Vagina (tissue), 2 donors: ENCODE results near the gene TNNC2. TPM values are rescaled to one million over a fixed set of nuclear protein-coding genes. Genes with fewer than 3 reads are reported as not detected.

Experiments
- DNase-seq, 2 donors: peaks; one replicate each; pipeline ENCODE4 v3.0.0-alpha.2; 2017; ENCODE audit errors: extremely low spot score in 2 of 2
- H3K27ac ChIP-seq: fragments of 200-600 bp; sonication (generic); one replicate; pipeline ENCODE4 v1.5.1; 2019
- H3K27me3 ChIP-seq: fragments of 200-600 bp; sonication (generic); one replicate; pipeline ENCODE4 v1.5.1; 2019
- H3K36me3 ChIP-seq, 2 donors: fragments of 200-600 bp; sonication (generic); one replicate each; pipeline ENCODE4 v1.5.1; 2017 to 2019
- H3K4me1 ChIP-seq: fragments of 200-600 bp; sonication (generic); one replicate; pipeline ENCODE4 v1.5.1; 2019
- H3K4me3 ChIP-seq, 2 donors: fragments of 200-600 bp; sonication (generic); 1 replicate in 1 of 2; 2 replicates in 1 of 2; pipeline ENCODE4 v1.5.1; 2016 to 2019
- H3K9me3 ChIP-seq: fragments of 200-600 bp; sonication (generic); one replicate; pipeline ENCODE4 v1.5.1; 2019
- CTCF ChIP-seq, 3 experiments: fragments of 450-650 bp in 2 of 3; fragments of 200-600 bp in 1 of 3; sonication (generic) in 1 of 3; IDR thresholded peaks; one replicate each; pipeline ENCODE4 v1.5.1; 2017 to 2019; ENCODE audit warnings: antibody characterized with exemption in 3 of 3, mild to moderate bottlenecking in 2 of 3, moderate library complexity in 2 of 3
- POLR2A ChIP-seq, 2 donors: fragments of 450-650 bp; IDR thresholded peaks; one replicate each; pipeline ENCODE4 v1.6.1; 2017; ENCODE audit warnings: antibody characterized with exemption in 2 of 2, mild to moderate bottlenecking in 2 of 2, moderate library complexity in 2 of 2
- POLR2AphosphoS5 ChIP-seq, 2 donors: sonication (generic); formaldehyde crosslinking; IDR thresholded peaks; one replicate each; pipeline ENCODE4 v1.9.0; 2017; ENCODE audit warnings: antibody characterized with exemption in 2 of 2, mild to moderate bottlenecking in 2 of 2, low read depth in 1 of 2; ENCODE audit not compliant: insufficient read depth in 1 of 2
- intact Hi-C: fragments of 100-400 bp; cut with DNase I; formaldehyde crosslinking; loops from one replicate; pipeline ENCODE4 v1.15.1; 2023
- total RNA-seq: library from RNA; depleted of rRNA; stranded (reverse); fragments of >200 nt; gene quantifications from one replicate; pipeline ENCODE4 v1.2.3, GENCODE V29; 2016

TNNC2 gene
- total RNA-seq, 1 donor from 2014 or later, result not detected

- H3K27me3 ChIP-seq, result no peaks in the 10 kb centered on the region
- peaks cover 0 to 14% of the 10 kb centered on the region in 2 donors for H3K36me3 ChIP-seq
- peak in 1 of 2 donors; percentile 98 for DNase-seq
- peak within 1 kb of the TSS; percentile 63 for H3K27ac ChIP-seq
- peaks cover 43% of the 10 kb centered on the region for H3K4me1 ChIP-seq
- H3K4me3 ChIP-seq, result peak within 1 kb of the TSS; percentile 74 to 83
- no peaks in the 10 kb centered on the region for H3K9me3 ChIP-seq
- TF ChIP-seq POLR2AphosphoS5 (IDR thresholded peaks at IDR 0.05; ENCODE audit: insufficient read depth in 1 of 2, low read depth in 1 of 2) (peak; percentile 83 to 95), POLR2A (IDR thresholded peaks at IDR 0.05) (peak in 1 of 2 donors; percentile 56), CTCF (IDR thresholded peaks at IDR 0.05) (no peak)
- intact Hi-C loops, result no loop called here
Measured at GRCh38 chr20:45857114-45857881, 30.2 kb upstream of the TNNC2 start, which contains the start of the genes ACOT8 and ZSWIM3. Gene ACOT8, minus strand, starts transcription at chr20:45857392. Its CDS starts 77 bp downstream, at chr20:45857315. Gene ZSWIM3, plus strand, starts transcription at chr20:45857614. Its CDS starts 212 bp downstream, at chr20:45857826.

GRCh38 chr20:45853484-45853883 lies 26.4 kb upstream of the TNNC2 start:
- H3K27me3 ChIP-seq, result no peaks in the 10 kb centered on the region
- H3K4me1 ChIP-seq, result peaks cover 43% of the 10 kb centered on the region
- intact Hi-C loops, result no loop called here
- no peak overlapping the region for H3K27ac ChIP-seq
- DNase-seq, result no peak
- no peak overlapping the region for H3K4me3 ChIP-seq
- no peaks in the 10 kb centered on the region for H3K9me3 ChIP-seq
- TF ChIP-seq POLR2A (IDR thresholded peaks at IDR 0.05) (no peak), CTCF (IDR thresholded peaks at IDR 0.05) (no peak)
- peaks cover 0 to 25% of the 10 kb centered on the region in 2 donors for H3K36me3 ChIP-seq

- no peak overlapping the region for H3K4me3 ChIP-seq
- peaks cover 33% of the 10 kb centered on the region for H3K4me1 ChIP-seq
- peaks cover 0 to 34% of the 10 kb centered on the region in 2 donors for H3K36me3 ChIP-seq
- TF ChIP-seq POLR2AphosphoS5 (IDR thresholded peaks at IDR 0.05; ENCODE audit: insufficient read depth in 1 of 2, low read depth in 1 of 2) (no peak), CTCF (IDR thresholded peaks at IDR 0.05) (no peak), POLR2A (IDR thresholded peaks at IDR 0.05) (no peak)
- no peak overlapping the region for H3K27ac ChIP-seq
- DNase-seq, result no peak
- no peaks in the 10 kb centered on the region for H3K9me3 ChIP-seq
- no peaks in the 10 kb centered on the region for H3K27me3 ChIP-seq
- intact Hi-C loops, result no loop called here
Measured at GRCh38 chr20:45852326-45852725, 25.2 kb upstream of the TNNC2 start.

GRCh38 chr20:45851501-45851900 lies 24.4 kb upstream of the TNNC2 start:
- H3K27ac ChIP-seq, result no peak overlapping the region
- no peak for TF ChIP-seq CTCF (IDR thresholded peaks at IDR 0.05)
- TF ChIP-seq POLR2AphosphoS5 (IDR thresholded peaks at IDR 0.05; ENCODE audit: insufficient read depth in 1 of 2, low read depth in 1 of 2), result no peak
- TF ChIP-seq POLR2A (IDR thresholded peaks at IDR 0.05), result no peak
- H3K36me3 ChIP-seq, result peaks cover 0 to 41% of the 10 kb centered on the region in 2 donors
- no peaks in the 10 kb centered on the region for H3K27me3 ChIP-seq
- H3K4me3 ChIP-seq, result no peak overlapping the region
- peaks cover 29% of the 10 kb centered on the region for H3K4me1 ChIP-seq
- DNase-seq, result no peak
- no peaks in the 10 kb centered on the region for H3K9me3 ChIP-seq
- intact Hi-C loops, result no loop called here

- no peak for DNase-seq
- no peaks in the 10 kb centered on the region for H3K9me3 ChIP-seq
- intact Hi-C loops, result no loop called here
- H3K27me3 ChIP-seq, result no peaks in the 10 kb centered on the region
- H3K36me3 ChIP-seq, result peaks cover 0 to 47% of the 10 kb centered on the region in 2 donors
- no peak overlapping the region for H3K27ac ChIP-seq
- H3K4me1 ChIP-seq, result peaks cover 23% of the 10 kb centered on the region
- no peak for TF ChIP-seq CTCF (IDR thresholded peaks at IDR 0.05)
- no peak for TF ChIP-seq POLR2AphosphoS5 (IDR thresholded peaks at IDR 0.05; ENCODE audit: insufficient read depth in 1 of 2, low read depth in 1 of 2)
- TF ChIP-seq POLR2A (IDR thresholded peaks at IDR 0.05), result no peak
- H3K4me3 ChIP-seq, result no peak overlapping the region
Measured at GRCh38 chr20:45850926-45851325, 23.8 kb upstream of the TNNC2 start.
